C4-2B (cell line): Measurements from ENCODE around the gene UFD1.

Source experiments
- H3K27ac ChIP-seq: fragments of 450-650 bp; 2 replicates; pipeline ENCODE4 v1.5.1; 2017
- ZFX ChIP-seq: fragments of 450-650 bp; IDR thresholded peaks from 2 replicates; pipeline ENCODE4 v1.6.1; 2017
- TF ChIP-seq, protein P1 (sequence below): fragments of 450-650 bp; conservative IDR thresholded peaks from 2 replicates; pipeline ENCODE4 v1.5.1; 2017; ENCODE audit warnings: mild to moderate bottlenecking

Gene UFD1

DNA sequence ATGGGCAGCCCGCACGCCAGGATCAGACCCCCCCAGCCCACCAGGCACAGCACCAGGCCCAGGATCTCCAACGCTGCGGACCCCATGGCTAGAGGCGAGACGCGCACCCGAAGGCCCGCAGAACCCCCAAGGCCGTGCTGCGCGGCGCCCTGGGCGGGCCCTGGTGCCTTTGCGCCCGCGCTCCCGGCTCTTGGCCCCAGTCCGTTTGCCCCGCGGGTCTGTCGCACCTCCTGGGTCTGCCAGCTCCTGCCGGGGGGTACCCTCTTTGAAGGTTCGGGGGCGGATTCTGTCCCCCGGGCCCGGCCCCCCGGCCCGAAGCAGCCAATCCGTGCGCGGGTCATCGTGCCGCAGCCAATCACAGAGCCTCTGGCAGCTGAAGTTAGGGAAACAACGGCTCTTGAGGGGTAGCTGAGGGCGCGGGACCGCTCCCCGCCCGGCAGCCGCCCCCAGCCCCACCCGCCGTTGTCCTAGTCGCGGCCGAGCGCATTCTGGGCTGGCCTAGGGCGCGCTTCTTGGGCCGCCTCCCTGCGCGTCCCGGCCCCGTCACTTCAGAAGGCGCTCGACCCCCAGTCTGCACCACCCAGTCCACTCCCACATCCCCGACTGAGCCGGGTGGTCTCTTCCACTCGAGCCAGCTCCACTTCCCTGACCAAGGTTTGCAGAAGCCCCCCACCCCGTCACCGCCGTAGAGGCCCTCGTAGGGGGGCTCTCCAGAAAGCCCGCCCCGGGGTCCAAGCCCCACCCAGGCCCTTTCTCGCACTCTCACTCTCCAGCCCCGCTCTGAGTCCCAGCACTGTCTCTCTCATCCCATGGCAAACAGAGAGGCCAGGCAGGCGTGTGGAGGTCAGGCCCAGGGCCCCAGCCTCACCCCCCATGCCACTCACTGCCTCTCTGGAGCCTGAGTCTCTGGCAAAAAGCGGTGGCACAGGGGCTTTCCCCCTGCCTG is 45.5 kb upstream of the UFD1 start, which contains the start of gene CLDN5:
Gene CLDN5 (minus strand): TSS at position 241 of the 946 bp plus-strand sequence. CDS start 155 bp downstream, at position 86.
- no peak for TF ChIP-seq ZFX
- TF ChIP-seq, protein P1, sequence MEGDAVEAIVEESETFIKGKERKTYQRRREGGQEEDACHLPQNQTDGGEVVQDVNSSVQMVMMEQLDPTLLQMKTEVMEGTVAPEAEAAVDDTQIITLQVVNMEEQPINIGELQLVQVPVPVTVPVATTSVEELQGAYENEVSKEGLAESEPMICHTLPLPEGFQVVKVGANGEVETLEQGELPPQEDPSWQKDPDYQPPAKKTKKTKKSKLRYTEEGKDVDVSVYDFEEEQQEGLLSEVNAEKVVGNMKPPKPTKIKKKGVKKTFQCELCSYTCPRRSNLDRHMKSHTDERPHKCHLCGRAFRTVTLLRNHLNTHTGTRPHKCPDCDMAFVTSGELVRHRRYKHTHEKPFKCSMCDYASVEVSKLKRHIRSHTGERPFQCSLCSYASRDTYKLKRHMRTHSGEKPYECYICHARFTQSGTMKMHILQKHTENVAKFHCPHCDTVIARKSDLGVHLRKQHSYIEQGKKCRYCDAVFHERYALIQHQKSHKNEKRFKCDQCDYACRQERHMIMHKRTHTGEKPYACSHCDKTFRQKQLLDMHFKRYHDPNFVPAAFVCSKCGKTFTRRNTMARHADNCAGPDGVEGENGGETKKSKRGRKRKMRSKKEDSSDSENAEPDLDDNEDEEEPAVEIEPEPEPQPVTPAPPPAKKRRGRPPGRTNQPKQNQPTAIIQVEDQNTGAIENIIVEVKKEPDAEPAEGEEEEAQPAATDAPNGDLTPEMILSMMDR = no peak
- H3K27ac ChIP-seq = no peak within 1 kb of the TSS

DNA sequence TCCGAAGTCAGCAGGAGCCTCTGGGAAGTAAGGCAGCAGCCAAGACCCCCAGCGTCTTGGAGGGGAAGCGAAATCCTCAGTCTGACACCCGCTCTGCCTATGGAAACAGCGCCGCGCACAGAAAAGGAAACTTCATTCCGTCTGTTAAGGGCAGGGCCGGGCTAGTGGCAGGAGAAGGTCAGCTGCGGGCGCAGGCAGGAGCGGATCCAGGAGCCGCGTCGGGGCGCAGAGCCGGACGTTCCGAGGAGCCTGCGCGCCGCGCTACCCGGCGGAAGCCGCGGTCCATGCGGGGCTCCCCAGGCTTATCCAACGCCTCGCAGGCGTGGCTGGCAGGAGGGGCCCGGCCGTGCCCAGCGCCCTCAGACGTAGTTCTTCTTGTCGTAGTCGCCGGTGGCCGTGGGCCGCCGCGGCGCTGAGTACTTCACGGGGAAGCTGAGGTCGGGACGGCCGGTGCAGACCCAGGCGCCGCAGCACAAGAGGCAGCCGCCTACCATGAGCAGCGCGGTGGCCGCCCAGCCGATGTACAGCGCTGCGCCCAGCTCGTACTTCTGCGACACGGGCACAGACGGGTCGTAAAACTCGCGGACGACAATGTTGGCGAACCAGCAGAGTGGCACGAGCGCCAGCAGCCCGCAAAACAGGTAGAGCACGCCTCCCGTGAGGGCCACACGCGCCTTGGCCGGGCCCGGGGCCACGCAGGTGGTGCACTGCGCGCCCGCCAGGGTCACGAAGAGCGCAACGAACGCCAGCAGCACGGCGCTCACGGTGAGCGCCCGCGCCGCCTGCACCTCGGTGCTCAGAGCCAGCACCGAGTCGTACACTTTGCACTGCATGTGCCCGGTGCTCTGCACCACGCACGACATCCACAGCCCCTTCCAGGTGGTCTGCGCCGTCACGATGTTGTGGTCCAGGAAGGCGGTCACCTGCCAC is 44.5 kb upstream of the UFD1 start:
- TF ChIP-seq, protein P1 = no peak
- TF ChIP-seq ZFX = no peak
- no peak overlapping the region for H3K27ac ChIP-seq

DNA sequence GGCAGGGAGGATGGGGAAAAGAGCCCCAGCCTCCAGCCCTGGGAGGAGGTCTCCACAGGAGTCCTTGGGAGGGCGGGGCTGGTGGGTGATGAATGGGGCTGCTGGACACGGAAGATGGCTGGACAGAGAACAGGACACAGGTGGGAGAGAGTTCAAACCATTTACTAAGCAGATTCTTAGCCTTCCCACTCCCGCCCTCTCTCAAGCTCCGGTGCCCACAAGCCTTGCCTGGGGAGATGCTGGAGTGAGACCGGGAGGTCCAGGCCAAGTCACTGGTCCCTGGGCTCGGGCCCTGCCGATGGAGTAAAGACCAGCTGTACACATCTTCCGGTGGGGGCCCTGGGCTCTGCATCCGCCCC is 43.9 kb upstream of the UFD1 start:
- TF ChIP-seq, protein P1 = no peak
- no peak for TF ChIP-seq ZFX
- no peak overlapping the region for H3K27ac ChIP-seq

DNA sequence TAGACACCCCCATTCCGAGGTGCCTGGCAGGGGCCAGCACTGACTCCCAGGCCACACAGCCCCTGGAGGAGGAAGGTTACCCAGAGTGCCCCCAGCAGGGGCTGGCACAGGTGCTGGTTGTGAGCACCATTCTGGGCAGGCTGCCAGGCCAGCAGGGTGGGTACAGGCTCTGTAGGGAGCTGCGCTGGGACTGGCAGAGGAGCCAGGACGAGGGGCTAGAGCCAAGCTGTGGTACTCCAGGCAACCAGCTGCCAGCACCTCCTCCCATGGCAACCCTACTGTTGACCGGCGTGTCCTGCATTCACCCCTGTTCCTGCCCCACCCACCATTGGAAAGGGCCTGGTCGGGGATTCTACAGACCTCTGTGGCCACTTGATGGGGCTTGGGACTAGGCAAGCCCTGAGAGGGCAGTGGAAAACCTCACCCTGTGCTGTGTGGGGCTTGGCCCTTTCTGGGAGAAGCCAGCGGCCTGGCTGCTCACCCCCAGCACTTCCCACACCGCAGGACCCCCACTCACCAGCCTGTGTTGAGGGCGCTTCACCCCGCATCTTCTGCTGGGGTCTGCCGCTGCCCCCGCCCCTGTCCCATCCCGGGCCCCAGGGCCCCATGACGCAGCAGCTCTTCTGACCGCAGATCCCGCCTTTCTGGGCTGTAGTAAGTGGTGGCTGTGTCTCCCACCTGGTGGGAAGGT is 43.3 kb upstream of the UFD1 start:
- TF ChIP-seq, protein P1 = no peak
- TF ChIP-seq ZFX = no peak
- no peak overlapping the region for H3K27ac ChIP-seq

DNA sequence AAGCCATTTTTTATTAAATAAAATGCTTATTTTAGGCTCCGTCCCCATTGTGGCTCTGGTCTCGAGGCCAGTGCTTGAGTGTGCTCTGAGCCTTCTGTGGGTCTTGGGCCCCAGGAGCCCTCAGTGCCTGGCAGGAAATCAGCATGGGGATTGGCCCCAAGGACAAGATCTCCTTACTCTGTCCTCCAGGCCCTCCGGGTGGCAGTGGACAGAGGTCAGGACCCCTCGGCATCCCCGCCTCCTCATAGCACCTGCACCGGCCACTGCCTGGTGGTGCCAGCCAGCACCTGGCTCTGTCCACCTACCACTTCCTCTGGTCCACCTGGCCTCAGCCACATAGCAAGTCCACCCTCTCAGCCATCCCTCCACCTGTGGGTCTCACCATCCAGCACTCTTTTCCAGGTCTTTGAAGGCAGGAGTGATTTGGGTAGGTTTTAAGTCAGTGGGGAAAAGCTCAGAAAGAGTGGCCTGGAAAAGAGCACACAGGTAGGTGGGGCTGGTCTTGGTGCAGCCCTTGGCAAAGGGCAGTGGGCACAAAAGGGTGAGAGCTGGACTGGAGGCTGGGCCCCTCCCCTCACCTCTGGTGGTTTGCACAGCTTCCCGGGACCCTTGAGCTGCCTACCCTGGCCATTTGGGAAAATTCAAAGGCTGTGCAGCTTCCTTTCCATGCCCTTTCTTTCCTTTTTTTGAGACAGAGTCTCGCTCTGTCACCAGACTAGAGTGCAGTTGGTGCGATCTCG is 41.7 kb upstream of the UFD1 start:
- TF ChIP-seq ZFX = no peak
- TF ChIP-seq, protein P1 = no peak
- no peak overlapping the region for H3K27ac ChIP-seq

DNA sequence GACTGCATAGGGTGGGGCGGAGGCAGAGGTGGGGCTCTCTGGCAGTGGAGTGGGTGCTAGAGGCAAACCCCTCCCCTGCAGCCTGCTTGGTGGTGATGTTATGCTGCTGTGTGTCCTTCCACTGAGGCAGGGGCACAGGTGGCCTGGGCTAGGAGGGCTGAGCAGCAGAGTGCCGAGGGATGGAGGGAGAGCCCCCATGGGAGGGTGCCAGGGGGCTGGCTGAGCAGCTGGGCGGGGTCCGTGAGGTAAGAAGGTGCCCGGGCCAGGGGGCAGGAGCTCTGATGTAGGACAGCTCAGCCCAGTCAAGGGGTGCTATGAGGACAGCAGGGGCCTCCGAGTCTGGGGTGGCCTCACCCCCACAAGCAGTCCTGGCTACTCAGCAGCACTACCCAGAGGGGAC is 41.0 kb upstream of the UFD1 start:
- H3K27ac ChIP-seq = no peak overlapping the region
- TF ChIP-seq, protein P1 = no peak
- TF ChIP-seq ZFX = no peak
